HG03045 (cell line): ENCODE results near the gene COA6.

ENCODE experiments used
- ATAC-seq: cut with Tn5 transposase; IDR thresholded peaks from one replicate; pipeline ENCODE4 v1.9.1; 2021; ENCODE audit warnings: mild to moderate bottlenecking, moderate library complexity; ENCODE audit not compliant: unreplicated experiment

COA6 gene

GRCh38 chr1:234408757-234409156 is 35.5 kb downstream of the COA6 start:
- no peak for ATAC-seq

- ATAC-seq, result no peak
Observed at GRCh38 chr1:234409328-234409727, 36.1 kb downstream of the COA6 start.

DNA sequence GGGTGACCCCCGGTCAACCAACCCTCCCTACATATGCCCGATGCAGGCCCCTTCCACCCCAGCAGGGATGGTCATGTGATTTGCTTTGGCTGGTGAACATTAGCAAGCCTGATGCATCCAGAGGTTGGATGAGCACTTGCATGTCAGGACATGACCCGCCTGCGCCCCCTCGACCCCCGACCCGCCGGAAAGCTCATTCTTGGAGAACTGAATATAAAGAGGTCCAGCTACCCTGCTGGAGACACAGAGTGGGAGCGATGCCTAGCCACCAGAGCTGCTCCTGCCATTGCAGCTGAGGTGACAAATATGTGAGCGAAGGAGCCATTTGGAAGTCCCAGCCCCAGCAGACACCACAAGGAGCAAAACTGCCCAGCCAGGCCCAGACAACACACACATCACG is 39.6 kb downstream of the COA6 start:
- ATAC-seq, result no peak

DNA sequence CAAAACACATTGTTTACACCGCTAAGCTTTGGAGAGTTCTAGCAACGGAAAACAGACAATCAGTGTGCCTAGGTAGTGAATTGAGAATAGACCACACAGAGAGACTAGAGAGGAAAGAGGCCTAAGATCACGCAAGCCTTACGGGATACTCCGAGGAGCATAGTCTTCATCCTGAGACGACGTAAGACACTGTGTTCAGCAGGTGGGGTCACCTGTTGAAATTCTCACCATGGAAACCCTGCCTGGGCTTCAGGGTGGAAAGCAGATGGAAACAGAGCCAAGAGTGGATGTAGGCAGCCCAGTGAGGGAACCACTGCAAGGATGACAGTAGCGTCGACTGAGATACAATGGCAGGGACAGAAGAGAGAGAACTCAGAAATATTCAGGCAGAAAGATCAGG is 40.2 kb downstream of the COA6 start:
- no peak for ATAC-seq

GRCh38 chr1:234413990-234414389 is 40.7 kb downstream of the COA6 start:
- ATAC-seq, result no peak

DNA sequence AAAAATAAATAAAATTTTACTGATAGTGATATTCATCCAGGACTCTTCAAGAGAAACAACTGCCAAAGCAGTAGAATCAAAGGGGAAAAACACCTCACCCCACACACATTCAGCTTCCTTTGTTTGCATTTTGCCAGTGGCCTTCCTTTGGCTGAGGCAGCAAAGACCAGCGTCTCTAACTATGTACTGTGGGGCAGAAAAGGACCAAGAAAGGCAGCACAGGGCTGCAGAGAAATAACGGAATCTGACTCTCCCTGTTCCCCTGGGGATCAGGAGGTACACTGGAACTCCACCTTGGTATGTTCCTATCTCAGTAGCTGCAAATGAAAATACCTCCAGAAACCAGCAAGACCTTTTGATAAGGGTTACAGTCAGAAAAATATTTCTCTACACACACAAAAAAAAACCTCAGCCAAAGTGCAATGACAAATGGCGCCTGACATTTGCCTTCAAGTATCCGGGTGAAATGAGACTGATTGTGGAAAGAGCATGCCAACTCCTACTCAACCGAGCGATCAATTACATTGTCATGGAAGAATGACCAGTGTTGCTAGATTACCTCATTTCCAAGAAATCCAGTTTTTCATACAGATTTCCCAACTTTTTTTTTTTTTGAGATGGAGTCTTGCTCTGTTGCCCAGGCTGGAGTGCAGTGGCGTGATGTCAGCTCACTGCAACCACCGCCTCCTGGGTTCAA is 54.8 kb downstream of the COA6 start:
- no peak for ATAC-seq

DNA sequence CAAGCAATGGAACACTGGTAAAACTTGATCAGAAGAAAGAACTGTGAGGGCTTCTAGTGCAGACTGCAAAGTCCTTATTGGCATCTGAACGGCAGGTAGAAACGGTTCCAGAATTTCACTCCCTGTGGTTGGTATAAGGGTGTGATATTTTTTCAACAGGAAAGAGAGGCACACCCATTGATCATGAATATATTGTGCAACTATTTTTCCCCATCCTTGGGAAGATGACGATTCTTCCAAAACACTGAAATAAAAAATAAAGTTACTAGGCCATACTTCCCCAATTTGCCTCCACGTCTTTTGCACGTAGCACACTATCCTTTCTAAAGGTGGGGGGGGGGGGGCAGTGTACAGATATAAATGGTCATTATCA is 56.2 kb downstream of the COA6 start:
- no peak for ATAC-seq

DNA sequence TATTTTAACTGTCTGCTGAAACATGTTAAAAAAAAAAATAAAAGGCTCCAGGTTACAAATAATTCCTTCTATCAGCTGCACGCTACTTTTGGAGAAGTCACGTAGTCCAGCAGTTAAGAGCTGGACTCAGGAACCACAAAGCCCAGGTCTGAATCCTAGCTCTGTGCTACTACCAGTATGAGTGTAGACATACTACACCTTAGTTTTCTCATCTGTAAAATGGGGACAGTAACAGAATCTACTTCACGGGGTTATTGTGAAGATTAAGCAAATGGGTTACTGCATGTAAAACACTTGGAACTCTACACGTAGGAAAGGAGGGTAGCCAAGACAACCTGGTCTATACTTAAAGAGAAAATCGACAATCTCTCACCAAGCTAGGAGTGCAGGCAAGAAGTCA is 57.4 kb downstream of the COA6 start:
- no peak for ATAC-seq

GRCh38 chr1:234431255-234431654 is 58.0 kb downstream of the COA6 start:
- no peak for ATAC-seq

- ATAC-seq, result peak; percentile 74
Observed at GRCh38 chr1:234433563-234434285, 60.5 kb downstream of the COA6 start.
